GM18502 (cell line): ENCODE measurements around the gene MICAL2.

Source experiments
- ATAC-seq: cut with Tn5 transposase; IDR thresholded peaks from one replicate; pipeline ENCODE4 v1.9.1; 2021; ENCODE audit warnings: mild to moderate bottlenecking; ENCODE audit not compliant: unreplicated experiment, poor library complexity

MICAL2 gene

GRCh38 chr11:12182676-12183541 lies 72.5 kb downstream of the MICAL2 start:
- no peak for ATAC-seq

- no peak for ATAC-seq
Measured at GRCh38 chr11:12183827-12184620, 73.6 kb downstream of the MICAL2 start.

- no peak for ATAC-seq
Measured at GRCh38 chr11:12184699-12185098, 74.3 kb downstream of the MICAL2 start.

- ATAC-seq = no peak
Measured at GRCh38 chr11:12185106-12185690, 74.8 kb downstream of the MICAL2 start.

- no peak for ATAC-seq
Measured at GRCh38 chr11:12185914-12186313, 75.5 kb downstream of the MICAL2 start.

- ATAC-seq = no peak
Measured at GRCh38 chr11:12186701-12187100, 76.3 kb downstream of the MICAL2 start.

GRCh38 chr11:12187399-12187798 lies 77.0 kb downstream of the MICAL2 start:
- no peak for ATAC-seq

GRCh38 chr11:12188548-12189317 lies 78.3 kb downstream of the MICAL2 start:
- peak; percentile 79 for ATAC-seq

GRCh38 chr11:12189543-12190235 lies 79.3 kb downstream of the MICAL2 start:
- ATAC-seq = no peak

GRCh38 chr11:12190511-12190910 lies 80.1 kb downstream of the MICAL2 start:
- no peak for ATAC-seq

GRCh38 chr11:12192794-12193514 lies 82.6 kb downstream of the MICAL2 start:
- no peak for ATAC-seq

- ATAC-seq = no peak
Measured at GRCh38 chr11:12193515-12194336, 83.3 kb downstream of the MICAL2 start.

GRCh38 chr11:12195768-12196167 lies 85.4 kb downstream of the MICAL2 start:
- peak; percentile 78 for ATAC-seq

GRCh38 chr11:12196308-12196707 lies 85.9 kb downstream of the MICAL2 start:
- no peak for ATAC-seq

- no peak for ATAC-seq
Measured at GRCh38 chr11:12196872-12197271, 86.5 kb downstream of the MICAL2 start.

- ATAC-seq = no peak
Measured at GRCh38 chr11:12198251-12199222, 88.1 kb downstream of the MICAL2 start.
